NCI-H345 treated with DMSO at 0.1 percent for 48 hours (cell line): Measurements from ENCODE around the gene GLG1.
"Not testable (repeated sequence)": the region's sequence is repeated elsewhere in the genome, so short reads cannot be mapped to it uniquely, and the experiment has no call there.

Source experiments
- DNase-seq: peaks from one replicate; lab custom pipeline; 2025; ENCODE audit not compliant: unreplicated experiment; lab: John Stamatoyannopoulos, UW

The GLG1 gene

DNA sequence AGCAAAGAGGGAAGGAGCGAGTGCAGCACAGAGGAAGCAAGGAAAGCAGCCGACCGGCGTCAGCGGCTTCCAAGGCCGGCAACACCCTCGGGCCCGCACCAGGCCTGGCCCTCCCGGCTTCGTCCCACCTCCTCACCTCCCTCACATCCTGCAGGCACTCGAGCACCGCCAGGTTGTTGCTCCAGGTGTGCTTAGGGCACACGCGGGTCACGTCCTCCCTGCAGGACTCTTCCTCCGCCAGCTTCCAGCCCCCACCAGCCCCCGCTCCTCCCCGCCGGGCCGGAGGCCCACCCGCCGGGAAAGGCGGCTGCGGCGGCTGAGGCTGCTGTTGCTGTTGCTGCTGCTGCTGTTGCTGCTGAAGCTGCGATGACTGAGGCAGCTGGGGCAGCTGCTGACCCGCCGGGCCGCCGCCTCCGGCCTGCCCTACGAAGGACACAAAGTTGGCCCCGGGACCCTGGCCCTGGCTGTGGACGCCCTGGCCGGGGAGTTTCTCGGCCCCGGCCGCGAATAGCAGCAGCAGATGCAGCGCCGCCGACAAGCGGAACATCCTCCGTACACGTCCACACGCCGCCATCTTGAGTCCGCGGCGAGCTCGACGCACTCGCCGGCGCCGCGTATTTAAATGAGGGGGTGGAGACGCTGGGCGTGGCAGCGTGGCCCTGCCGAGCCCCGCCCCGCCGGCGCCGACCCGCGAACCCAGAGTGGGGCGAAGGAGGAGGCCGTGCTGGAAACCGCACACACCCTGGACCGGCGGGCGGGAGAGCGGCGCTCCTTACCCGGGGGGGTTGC, at the start of gene GLG1:
Gene GLG1, minus strand, starts transcription at position 594 of the 789 bp plus-strand sequence. Its CDS starts 20 bp downstream, at position 574.
- DNase-seq: peak; percentile 81

DNA sequence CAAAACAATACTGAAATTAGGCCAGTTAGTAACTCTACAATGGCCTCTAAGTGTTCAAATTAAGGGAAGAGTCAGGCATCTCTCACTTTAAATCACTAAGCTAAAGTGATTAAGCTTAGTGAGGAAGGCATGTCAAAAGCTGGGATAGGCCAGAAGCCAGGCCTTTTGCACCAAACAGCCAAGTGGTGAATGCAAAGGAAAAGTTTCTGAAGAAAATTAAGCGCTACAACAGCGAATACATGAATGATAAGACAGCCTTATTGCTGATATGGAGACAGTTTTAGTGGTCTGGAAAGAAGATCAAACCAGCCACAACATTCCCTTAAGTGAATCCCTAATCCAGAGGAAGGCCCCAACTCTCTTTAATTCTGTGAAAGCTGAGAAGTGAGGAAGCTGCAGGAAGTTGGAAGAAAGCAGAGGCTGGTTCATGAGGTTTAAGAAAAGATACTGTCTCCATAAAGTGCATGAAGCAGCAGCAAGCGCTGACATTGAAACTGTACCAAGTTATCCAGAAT, 47.7 kb upstream of the GLG1 start:
- no peak for DNase-seq

DNA sequence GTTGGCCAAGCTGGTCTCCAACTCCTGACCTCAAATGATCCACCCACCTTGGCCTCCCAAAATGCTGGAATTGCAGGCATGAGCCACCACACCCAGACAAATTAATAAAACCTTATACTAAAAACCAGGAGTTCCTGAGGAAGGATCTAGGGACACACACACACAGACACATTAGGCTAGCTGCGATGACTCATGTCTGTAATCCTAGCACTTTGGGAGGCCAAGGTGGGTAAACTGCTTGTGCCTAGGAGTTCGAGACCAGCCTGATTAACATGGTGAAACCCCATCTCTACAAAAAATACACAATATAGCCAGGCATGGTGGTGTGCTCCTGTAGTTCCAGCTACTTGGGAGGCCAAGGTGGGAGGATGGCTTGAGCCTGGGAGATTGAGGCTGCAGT, 46.0 kb upstream of the GLG1 start:
- DNase-seq: not testable (repeated sequence)

DNA sequence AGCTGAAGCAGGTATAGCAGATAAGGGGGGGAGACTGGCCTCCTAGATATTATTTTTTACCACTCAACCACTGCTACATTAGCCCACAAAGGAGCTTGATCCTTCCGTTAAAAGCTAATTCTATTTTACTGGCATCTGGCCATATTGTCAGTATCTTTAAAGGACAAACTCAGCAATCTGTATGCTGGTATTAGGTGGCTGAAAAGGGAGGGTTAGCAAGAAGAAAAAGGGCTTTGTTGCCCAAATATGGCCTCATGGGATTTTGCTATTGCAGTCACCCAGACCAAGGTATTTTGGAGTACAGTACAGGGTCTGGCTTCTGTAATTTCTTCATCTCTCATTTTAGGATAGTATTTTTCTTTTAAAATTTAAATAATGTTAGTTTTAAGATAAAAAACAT, 45.3 kb upstream of the GLG1 start:
- no peak for DNase-seq

DNA sequence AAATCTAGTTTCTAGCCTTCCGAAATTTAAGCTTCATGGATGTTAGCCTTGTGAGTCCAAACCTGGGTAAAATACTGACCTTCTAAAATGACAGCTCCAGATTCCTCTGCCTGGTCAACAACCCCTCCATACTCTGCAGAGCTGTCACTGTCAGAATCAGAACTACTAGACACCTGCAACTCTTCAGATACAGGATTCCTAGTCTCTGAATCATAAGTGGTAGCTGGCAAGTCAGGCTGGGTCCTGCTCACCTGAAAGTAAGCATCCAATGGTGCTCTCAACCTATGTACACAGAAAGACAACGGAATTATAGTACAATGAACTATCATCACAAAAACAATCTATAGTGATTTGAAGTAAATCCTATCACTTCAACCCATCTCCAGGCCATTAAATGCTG, 44.9 kb upstream of the GLG1 start:
- no peak for DNase-seq

DNA sequence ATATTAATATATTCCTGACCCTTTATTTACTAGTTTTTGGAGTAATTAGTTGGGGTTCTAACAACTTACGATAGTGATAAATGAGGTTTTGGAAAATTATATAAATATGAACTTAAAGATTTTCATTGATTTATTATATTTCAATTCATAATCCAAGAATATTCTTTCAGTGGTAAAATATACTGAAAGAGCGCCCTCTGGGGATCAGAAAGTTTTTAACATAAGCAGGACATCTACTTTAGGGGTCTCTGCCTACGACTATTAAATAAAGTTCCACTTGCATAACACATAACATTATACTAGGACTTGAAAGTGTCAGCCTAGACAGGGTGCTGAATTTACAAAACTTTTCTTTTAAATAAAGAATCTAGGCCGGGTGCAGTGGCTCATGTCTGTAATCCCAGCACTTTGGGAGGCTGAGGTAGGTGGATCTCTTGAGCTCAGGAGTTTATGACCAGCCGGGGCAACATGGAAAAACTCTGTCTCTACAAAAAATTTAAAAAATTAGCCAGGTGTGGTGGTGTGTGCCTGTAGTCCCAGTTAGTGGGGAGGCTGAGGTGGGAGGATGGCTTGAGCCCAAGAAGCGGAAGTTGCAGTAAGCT, 44.2 kb upstream of the GLG1 start:
- no peak for DNase-seq

DNA sequence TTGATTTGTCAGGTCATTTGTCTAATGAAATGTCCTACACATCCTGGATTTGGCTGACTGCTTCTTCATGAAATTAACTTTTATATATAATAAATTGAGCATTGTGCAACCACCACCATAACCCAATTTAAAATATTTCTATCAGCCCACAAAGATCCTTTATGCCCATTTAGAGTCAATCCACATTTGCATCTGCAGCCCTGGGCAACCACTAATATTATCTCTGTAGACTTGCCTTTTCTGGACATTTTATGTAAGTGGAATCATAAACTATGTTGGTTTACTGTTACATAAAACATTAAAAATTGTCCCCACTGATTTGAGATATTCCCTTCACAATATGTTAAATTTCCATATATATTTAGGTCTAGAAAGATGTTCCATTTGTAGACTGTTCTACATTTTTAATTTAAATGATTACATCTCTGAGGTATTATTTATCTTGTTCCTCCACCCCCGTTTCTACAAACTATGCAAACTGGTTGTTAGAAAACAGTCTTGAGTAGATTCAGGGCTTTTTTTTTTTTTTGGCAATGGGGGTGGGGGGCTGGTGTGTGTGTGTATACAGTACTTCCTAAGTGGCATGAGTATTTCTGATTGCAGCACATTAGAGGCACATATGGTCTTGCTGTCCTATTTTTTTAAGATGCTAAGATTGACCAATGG, 43.1 kb upstream of the GLG1 start:
- no peak for DNase-seq

DNA sequence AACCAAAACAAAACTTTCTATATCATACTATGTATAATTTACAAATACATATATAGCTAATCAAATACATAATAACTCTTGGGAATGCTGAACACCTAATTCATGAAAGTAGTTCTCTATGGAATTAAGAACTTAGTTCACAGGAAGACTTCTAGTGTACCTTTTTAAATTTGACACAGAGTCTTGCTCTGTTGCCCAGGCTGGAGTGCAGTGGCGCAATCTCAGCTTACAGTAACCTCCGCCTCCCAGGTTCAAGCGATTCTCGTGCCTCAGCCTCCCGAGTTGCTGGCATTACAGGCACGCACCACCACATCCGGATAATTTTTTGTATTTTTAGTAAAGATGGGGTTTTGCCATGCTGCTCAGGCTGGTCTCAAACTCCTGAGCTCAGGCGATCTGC, 35.1 kb upstream of the GLG1 start:
- DNase-seq: no peak

DNA sequence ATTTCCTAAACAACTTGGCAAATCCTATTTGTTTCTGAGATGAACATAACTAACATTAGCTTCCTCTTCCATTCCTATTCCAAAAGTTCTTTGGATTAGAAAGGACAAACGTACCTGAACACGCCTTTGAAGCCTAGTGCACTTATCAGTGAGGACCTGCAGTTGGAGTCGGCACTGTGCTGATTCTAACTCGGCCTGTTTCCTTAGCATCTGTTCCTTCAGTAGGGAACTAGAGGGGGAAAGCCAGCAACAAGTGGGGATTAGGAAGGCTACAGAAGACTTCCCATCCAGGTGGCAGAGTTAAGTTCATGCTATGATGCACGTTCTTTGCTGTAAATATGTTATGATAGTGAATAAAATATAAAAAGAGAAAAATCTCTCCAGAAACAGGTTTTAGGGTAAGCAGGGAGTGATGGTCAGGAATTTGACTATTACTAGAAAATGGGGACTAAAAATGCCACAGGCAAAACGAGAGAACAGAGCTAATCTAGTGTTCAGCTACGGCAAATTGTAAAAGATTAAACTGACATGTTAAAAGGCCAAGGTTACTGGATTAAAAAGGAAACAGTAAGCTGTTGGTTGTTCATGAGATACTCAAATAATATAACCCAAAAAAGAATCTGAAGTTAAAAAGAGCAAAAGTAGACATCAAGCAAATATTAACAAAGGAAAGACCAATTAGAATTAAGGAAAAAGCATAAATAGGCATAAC, 31.0 kb upstream of the GLG1 start:
- no peak for DNase-seq

DNA sequence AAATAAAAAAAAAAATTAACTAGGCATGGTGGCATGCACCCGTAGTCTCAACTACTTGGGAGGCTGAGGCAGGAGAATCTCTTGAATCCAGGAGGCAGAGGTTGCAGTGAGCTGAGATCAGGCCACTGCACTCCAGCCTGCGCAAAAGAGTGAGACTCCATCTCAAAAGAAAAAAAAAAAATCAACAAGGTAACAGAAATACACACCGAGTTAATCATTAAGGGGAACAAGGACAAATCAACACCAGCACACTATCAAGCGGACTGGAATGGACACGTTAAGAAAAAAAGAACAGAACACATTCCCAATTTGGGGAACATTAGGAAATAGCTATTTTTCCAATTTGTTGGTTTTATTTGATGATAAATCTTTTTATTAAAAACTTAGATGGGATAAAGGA, 28.4 kb upstream of the GLG1 start:
- no peak for DNase-seq

DNA sequence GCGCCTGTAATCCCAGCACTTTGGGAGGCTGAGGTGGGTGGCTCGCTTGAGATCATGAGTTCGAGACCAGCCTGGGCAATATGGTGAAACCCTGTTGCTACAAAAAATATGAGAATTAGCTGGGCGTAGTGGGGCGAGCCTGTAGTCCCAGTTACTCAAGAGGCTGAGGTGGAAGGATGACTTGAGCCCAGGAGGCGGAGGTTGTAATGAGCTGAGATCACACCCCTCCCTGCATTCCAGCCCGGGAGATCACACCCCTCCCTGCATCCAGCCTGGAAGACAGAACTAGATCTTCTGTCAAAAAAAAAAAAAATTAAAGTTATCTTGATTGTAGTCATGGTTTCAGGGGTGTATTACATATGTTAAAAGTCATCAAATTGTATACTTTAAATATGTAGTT, 26.8 kb upstream of the GLG1 start:
- no peak for DNase-seq

DNA sequence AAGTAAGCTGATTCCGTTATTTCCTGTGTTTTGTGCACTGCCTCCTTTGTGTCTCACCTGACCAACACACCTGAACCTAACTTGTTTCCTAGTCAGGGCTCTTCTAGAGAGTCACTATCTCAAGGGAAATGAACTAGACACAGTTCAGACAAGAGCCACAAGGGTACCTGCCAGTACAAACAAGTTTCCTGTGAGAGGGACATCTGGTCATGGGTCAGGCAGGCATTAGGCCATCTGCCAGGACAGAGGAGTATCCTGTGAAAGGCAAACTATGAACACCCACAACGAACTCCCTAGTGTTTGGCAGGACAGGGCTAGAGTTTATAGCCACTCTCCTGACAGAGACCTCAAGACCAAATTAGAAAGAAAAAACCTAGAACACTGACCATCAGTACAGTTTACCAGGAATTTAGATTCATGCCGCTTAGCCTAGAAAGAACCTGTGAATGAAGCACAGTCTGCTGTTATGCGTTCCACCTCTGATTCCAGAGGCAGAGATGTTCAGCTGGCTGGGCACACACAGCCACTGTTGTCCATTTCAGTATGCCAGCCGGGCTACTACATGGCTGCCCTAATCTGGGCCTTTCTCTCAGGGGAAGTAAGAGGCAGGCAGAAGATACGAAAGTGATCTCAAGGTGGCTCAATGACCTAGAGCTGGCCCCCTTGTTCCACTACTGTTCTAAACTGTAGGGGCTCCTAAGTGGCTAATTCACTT, 20.7 kb upstream of the GLG1 start:
- no peak for DNase-seq

DNA sequence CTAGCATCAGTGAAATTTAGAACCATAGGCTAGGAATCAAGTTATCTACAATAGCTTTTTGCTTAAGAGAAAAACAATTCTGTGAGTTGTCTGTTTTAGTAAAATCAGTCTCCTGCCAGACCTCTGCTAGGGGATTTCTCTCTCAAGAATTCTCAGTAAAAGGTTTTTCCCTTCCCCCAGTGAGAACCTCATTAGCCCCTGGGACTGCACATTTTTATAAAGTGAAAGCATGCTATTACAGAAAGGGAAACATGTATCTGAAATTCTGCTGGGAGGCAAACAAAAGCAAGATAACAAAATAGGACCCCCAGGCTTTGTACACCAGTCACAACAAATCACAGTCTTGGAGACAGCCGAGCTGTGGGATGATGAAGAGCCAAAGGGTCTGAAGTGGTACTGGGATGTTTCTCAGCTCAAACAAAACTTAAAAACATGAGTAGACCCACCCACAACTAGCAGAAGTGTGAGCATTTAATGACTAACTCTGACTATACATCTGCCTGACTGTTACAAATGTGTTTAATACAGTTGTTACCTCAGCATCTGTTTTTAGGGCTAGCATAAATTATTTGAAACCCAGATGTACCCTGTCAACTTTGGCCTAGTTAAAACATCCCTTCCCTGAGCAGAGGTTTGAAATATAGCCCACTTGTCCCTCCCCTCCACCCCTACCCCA, 20.0 kb upstream of the GLG1 start:
- no peak for DNase-seq

DNA sequence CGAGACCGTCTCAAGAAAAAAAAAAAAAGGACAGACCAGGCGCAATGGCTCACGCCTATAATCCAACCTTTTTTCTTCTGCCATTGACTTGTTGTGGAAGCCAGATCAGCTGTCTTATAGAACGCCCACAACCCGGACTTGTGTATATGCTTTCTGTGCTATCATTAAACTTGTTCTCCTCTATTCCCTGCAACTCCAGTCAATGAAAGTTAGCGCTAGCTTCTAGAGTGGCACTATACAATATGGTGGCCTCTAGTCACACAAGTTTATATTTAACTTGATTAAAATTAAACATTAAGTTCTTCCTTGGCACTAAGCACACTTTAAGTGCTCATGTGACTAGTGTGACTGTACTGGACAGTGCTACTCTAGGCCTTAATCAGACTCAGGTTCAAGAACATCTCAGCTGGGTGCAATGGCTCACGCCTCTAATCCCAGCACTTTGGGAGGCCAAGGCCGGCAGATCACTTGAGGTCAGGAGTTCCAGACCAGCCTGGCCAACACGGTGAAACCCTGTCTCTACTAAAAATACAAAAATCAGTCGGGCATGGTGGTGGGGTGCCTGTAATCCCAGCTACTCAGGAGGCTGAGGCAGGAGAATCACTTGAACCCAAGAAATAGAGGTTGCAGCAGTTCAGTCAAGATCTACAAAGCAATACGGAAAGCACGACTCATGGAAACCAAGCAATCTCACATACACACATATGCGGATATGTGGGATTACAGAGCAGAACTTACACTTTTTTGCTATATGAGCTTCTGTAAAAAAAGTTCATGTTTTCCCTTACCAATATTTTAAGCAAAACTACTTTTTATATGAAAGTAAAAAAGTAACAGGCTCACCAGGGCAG, 18.8 kb upstream of the GLG1 start:
- no peak for DNase-seq

DNA sequence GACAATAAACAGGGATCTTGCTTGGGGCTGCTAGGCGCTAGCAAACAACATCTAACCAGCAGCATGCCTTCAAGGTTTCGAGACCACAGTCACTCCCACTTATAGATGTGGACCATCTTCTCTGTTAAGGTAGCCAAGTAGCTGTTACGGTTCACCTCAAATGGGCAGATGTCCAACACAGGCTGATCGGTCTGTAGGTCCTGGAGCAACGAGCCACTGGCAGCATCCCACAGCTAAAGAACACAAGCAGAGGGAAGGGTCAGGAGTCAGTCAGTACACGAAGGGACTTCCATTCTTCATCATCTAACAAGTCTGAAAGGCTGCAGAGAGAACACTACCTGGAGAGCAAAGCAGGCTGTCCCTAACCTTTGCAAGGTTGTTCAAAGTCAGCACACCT, 16.9 kb upstream of the GLG1 start:
- DNase-seq: no peak

DNA sequence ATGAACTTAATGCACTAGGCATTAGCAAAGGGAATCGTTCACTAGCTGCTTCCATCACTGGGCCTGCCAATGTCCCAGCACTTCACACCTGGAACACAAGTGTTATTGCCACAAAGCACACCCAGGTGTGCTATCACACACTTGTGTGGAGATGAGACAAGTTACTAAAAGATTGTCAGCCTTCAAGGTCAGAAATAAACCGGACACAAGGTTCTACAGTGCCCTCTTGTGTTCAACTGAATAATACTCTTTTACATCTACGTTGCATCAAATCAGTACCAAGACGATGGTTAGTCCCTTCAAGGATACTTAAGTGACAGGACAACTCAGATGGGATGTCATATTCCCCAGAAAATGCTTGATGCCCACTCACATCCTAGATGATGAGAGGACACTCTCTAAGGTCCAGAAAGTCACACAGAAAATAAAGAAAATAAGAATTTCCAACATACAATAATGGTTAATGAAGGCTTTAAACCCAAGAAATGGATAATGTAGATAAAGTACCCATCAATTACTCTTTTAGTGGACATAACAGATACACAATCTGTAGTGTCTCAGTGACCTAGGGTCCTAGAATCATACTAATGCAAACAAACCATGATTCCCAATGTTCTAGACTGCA, 16.4 kb upstream of the GLG1 start:
- DNase-seq: no peak

DNA sequence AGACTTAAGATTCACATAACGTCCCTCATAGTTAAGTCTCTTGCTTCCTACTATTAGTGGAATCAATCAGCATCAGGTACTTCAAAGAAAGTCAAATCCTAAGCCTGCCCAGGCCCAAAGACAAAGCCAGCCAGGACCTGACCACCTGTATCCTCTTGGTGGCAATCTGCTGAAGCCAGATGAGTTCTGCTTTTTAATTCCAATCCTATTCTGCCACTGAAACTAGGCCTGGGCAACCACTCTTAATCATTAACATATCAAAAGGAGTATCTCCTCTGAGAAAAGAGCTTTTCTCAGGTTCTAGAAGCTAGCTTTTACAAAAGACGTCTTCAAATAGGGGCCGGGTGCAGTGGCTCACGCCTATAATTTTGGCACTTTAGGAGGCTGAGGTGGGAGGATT, 15.1 kb upstream of the GLG1 start:
- no peak for DNase-seq

DNA sequence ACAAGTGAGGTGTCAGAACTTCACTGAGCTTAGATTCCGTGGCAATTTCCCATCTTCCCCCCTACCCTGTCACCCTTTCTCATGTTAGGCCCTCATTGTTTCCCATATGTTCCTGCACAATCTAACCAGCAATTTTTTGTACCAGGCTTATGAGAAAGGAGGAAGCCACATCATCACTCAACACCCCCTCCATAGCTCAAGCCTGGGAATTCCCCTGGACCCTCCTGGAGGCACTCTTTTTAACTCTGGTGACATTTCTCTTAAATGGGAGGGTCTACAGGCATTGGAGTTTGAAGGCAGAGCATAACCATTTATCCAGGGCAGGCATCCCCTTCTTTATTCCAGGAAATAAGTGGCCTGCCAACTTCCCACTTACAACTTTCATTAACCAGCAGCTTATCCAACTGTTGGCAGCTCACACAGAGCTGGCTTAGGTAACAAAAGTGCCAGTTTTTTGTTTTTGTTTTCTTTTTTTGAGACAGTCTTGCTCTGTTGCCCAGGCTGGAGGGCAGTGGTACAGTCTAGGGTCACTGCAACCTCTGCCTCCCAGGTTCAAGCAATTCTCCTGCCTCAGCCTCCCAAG, 10.4 kb upstream of the GLG1 start:
- no peak for DNase-seq

DNA sequence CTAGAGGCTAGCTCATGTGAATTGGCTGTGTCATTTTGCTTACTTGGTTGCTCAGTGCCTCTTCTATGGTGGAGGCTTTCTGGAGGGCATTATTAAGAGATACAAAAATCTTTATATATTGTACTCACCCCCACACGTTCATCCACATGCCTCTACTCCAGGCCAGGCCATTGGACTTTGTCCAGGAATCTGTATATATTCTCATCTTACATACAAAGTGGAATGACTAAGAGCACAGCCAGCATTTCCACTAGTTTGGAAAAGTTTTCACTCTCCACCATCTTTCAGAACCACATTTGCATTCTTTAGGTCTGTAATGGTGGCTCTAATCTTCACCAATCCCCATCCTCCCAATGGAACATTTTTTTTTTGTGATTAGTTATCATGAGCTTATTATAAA, 4.8 kb upstream of the GLG1 start:
- no peak for DNase-seq
